Measurements from ENCODE around the gene PTTG1. TPM values are rescaled to one million over a fixed set of nuclear protein-coding genes. Genes with fewer than 3 reads are reported as not detected.

The PTTG1 gene
- polyA plus RNA-seq (2011; rRNA removed) (180 and 227 TPM in 2 replicates), polyA plus RNA-seq (2017; fragmentation: RNase III; extraction: RNeasy Plus Mini Kit Qiagen cat#74134 plus additional on column Dnase treatment) (195 to 226 TPM (median 222 TPM) in 3 replicates), polyA minus RNA-seq (2011; rRNA and poly(A)+ RNA removed) (40.3 and 40.9 TPM in 2 replicates)
- 337 and 460 TPM in 2 replicates for polyA plus RNA-seq (2012; cell fraction: cytosol; rRNA removed)
- 109 and 125 TPM in 2 replicates for polyA plus RNA-seq (2012; cell fraction: nucleus; rRNA removed)

DNA sequence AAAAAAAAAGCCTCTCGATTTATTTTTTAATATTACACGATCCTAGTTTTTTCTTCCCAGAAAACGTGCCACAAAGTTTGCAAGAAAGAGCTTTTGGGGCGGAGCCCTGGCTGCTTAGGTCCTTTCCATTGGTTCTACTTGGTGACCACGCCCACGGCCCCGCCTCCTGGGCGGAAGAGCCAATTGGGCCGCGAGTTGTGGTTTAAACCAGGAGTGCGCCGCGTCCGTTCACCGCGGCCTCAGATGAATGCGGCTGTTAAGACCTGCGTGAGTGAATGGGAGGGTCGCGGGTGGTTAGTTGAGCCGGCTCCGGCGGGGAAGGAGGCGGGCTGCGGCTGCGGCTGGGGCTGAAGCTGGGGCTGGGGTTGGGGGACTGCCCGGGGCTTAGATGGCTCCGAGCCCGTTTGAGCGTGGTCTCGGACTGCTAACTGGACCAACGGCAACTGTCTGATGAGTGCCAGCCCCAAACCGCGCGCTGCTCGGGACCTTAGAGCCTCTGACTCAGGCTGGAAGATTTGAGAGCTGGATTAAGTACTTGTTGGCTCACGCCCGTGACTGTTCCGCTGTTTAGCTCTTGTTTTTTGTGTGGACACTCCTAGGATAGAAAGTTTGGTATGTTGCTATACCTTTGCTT is at the start of gene PTTG1:
TSS of gene PTTG1 (plus strand) at position 231 of the 634 bp plus-strand sequence. CDS start 458 bp downstream, outside the sequence.
- FAIRE-seq (peak; percentile 18), ATAC-seq (peak; percentile 89 to 93), DNase-seq (ENCODE audit: low read depth in 1 of 2, low spot score in 1 of 2) (peak; percentile 87 to 95)
- H3K4me2 ChIP-seq = peak within 1 kb of the TSS; percentile 86
- WGBS (ENCODE audit: missing lambda C conversion rate) = under 1% methylated on average over 29 of the region's 39 CpGs
- ChIA-PET CTCF (interaction anchor here (1.5 to 14.8 kb wide), 2 partner anchors 18 to 400 kb away, joined by 4 to 139 read pairs; no protein-coding TSS in a partner anchor), POLR2A (interaction anchor here (0.6 to 1.4 kb wide), 2 partner anchors 17 to 256 kb away, joined by 3 to 5 read pairs; no protein-coding TSS in a partner anchor)
- H3K27ac ChIP-seq = peak within 1 kb of the TSS; percentile 75 to 92
- TF ChIP-seq GATA3 (IDR thresholded peaks at IDR 0.05; ENCODE audit: borderline replicate concordance) = 0 out of 2 replicates have a peak, but pooled peaks have one; percentile 30
- TF ChIP-seq, protein P1, sequence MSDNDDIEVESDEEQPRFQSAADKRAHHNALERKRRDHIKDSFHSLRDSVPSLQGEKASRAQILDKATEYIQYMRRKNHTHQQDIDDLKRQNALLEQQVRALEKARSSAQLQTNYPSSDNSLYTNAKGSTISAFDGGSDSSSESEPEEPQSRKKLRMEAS (IDR thresholded peaks at IDR 0.05) = peak; percentile 66
- no peak for TF ChIP-seq E2F6 (IDR thresholded peaks at IDR 0.05; ENCODE audit: borderline replicate concordance, low read depth)
- no peak for TF ChIP-seq ZNF302 (CRISPR knock-in tag; IDR thresholded peaks at IDR 0.05)
- no peak for TF ChIP-seq POLR2AphosphoS2 (conservative IDR thresholded peaks at IDR 0.05; ENCODE audit: low read length)
- TF ChIP-seq KDM1A (IDR thresholded peaks at IDR 0.05; ENCODE audit: low read depth) = no peak
- no peak for TF ChIP-seq RARB (CRISPR knock-in tag; IDR thresholded peaks at IDR 0.05)
- no peak for TF ChIP-seq RAD21 (conservative IDR thresholded peaks at IDR 0.05 in 1 of 2, IDR thresholded peaks at IDR 0.05 in 1 of 2)
- 0 out of 3 replicates have a peak, but pooled peaks have one; percentile 18 for TF ChIP-seq BCL3 (IDR thresholded peaks at IDR 0.05)
- peak in 1 of 2 experiments; percentile 46; a peak in 1 of 5 replicates for TF ChIP-seq JUN (IDR thresholded peaks at IDR 0.05)
- TF ChIP-seq, protein P2, sequence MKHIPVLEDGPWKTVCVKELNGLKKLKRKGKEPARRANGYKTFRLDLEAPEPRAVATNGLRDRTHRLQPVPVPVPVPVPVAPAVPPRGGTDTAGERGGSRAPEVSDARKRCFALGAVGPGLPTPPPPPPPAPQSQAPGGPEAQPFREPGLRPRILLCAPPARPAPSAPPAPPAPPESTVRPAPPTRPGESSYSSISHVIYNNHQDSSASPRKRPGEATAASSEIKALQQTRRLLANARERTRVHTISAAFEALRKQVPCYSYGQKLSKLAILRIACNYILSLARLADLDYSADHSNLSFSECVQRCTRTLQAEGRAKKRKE (CRISPR knock-in tag; IDR thresholded peaks at IDR 0.05; ENCODE audit: low read depth) = no peak
- TF ChIP-seq PHF8 (IDR thresholded peaks at IDR 0.05; ENCODE audit: borderline replicate concordance, low read depth) = peak; percentile 28; the same call in 1 of the 2 replicates
- no peak for TF ChIP-seq RNF2 (IDR thresholded peaks at IDR 0.05; ENCODE audit: borderline replicate concordance, low read depth)
- TF ChIP-seq POLR2A (IDR thresholded peaks at IDR 0.05; ENCODE audit: low read length) = peak; percentile 60
- TF ChIP-seq FOSB (CRISPR knock-in tag; IDR thresholded peaks at IDR 0.05) = no peak
- peaks cover 42% of the 10 kb centered on the region for H3K4me1 ChIP-seq
- H3K9me3 ChIP-seq = no peaks in the 10 kb centered on the region
- peak within 1 kb of the TSS; percentile 80 for H3K4me3 ChIP-seq

GRCh38 chr5:160375166-160375565 is 46.5 kb upstream of the PTTG1 start:
- FAIRE-seq (no peak), DNase-seq (ENCODE audit: low read depth in 1 of 2, low spot score in 1 of 2) (no peak), ATAC-seq (no peak)
- H3K9me3 ChIP-seq = no peaks in the 10 kb centered on the region
- POLR2A ChIA-PET = no interaction called here
- no peak for TF ChIP-seq ZC3H11A (IDR thresholded peaks at IDR 0.05)
- TF ChIP-seq RFX5 (IDR thresholded peaks at IDR 0.05) = no peak
- TF ChIP-seq EHMT2 (IDR thresholded peaks at IDR 0.05; ENCODE audit: low read depth) = no peak
- TF ChIP-seq FOSL2 (IDR thresholded peaks at IDR 0.05) = no peak
- TF ChIP-seq FOSL2 (CRISPR knock-in tag; IDR thresholded peaks at IDR 0.05) = no peak
- TF ChIP-seq EHF (CRISPR knock-in tag; IDR thresholded peaks at IDR 0.05) = no peak
- no peak for TF ChIP-seq PBX3 (IDR thresholded peaks at IDR 0.05)
- TF ChIP-seq RCOR1 (IDR thresholded peaks at IDR 0.05; ENCODE audit: low read depth, low read length) = no peak
- no peak for TF ChIP-seq JUN (IDR thresholded peaks at IDR 0.05)
- TF ChIP-seq NFE2L2 (conservative IDR thresholded peaks at IDR 0.05; ENCODE audit: low read length) = no peak
- no peak for TF ChIP-seq PHF8 (IDR thresholded peaks at IDR 0.05; ENCODE audit: borderline replicate concordance, low read depth)
- TF ChIP-seq CEBPB (IDR thresholded peaks at IDR 0.05) = no peak
- TF ChIP-seq NPAS2 (CRISPR knock-in tag; IDR thresholded peaks at IDR 0.05; ENCODE audit: borderline replicate concordance) = no peak
- no peak overlapping the region for H3K4me2 ChIP-seq
- H3K4me1 ChIP-seq = no peaks in the 10 kb centered on the region
- CTCF ChIA-PET = interaction anchor here (1.3 to 5.7 kb wide), 2 partner anchors 15 to 30 kb away, joined by 7 to 22 read pairs; no protein-coding TSS in a partner anchor
- H3K4me3 ChIP-seq = no peak overlapping the region
- no peak overlapping the region for H3K27ac ChIP-seq

Measured in A549 (cell line).